HCT116 (cell line): ENCODE results near the gene RALGPS1. TPM values are rescaled to one million over a fixed set of nuclear protein-coding genes. Genes with fewer than 3 reads are reported as not detected.

Source experiments
- ATAC-seq: fragments of 200-7000 bp; cut with Tn5 transposase; 2 replicates; pipeline ENCODE4 v1.9.1; 2020; ENCODE audit warnings: mild to moderate bottlenecking, moderate library complexity
- BruUV-seq: library from RNA; stranded (reverse); fragments of 400-500 nt; replicated peaks from 2 replicates; lab custom pipeline; 2021; lab: Mats Ljungman, UMichigan
- CTCF ChIA-PET: fragments of 300-600 bp; sonication (Branson Sonifier 250); formaldehyde crosslinking; loops from one replicate; lab custom pipeline; 2021; ENCODE audit warnings: antibody characterized with exemption; lab: Charles Lee
- POLR2A ChIA-PET: fragments of 300-600, 350-600 bp; sonication (Branson Sonifier 250); formaldehyde crosslinking; loops from one replicate; lab custom pipeline; 2021; ENCODE audit warnings: antibody characterized with exemption; lab: Charles Lee
- RAD21 ChIA-PET, 2 experiments: fragments of 300-600 bp; sonication (Branson Sonifier 250); formaldehyde crosslinking; loops; one replicate each; lab custom pipeline; 2023; ENCODE audit warnings: low total read pairs in 2 of 2; ENCODE audit not compliant: uncharacterized antibody in 2 of 2, unreplicated experiment in 2 of 2, low non-redundant PET in 1 of 2; lab: Charles Lee
- DNase-seq: peaks from one replicate; pipeline ENCODE4 v3.0.0-alpha.2; 2010; ENCODE audit warnings: low read depth, low spot score
- H2AFZ ChIP-seq: fragments of 200-600 bp; shearing (Covaris generic), sonication (generic); 2 replicates; pipeline ENCODE4 v1.6.1; 2017; ENCODE audit warnings: low read depth, mixed run types, mixed read lengths, antibody characterized with exemption, low read length; ENCODE audit not compliant: poor library complexity, severe bottlenecking
- H3K27ac ChIP-seq: 2 replicates; pipeline ENCODE4 v1.5.1; 2012; ENCODE audit warnings: low read depth, low read length
- H3K27me3 ChIP-seq: fragments of 200-600 bp; sonication (generic); 2 replicates; pipeline ENCODE4 v1.6.1; 2016; ENCODE audit warnings: mixed run types, low read length, mixed read lengths; ENCODE audit not compliant: insufficient read depth
- H3K36me3 ChIP-seq, 2 experiments: fragments of 200-500 bp in 1 of 2; fragments of 200-600 bp in 1 of 2; sonication (Bioruptor generic) in 1 of 2; sonication (generic) in 1 of 2; 2 replicates each; pipeline versions ENCODE4 v1.5.1 to v1.6.1; 2014 to 2016; ENCODE audit warnings: low read length in 2 of 2, inconsistent platforms in 1 of 2, mixed read lengths in 1 of 2, mixed run types in 1 of 2; ENCODE audit not compliant: insufficient read depth in 2 of 2, control insufficient read depth in 1 of 2
- H3K4me1 ChIP-seq, 2 experiments: fragments of 200-600 bp in 1 of 2; sonication (generic) in 1 of 2; 2 replicates each; pipeline versions ENCODE4 v1.5.1 to v1.6.1; 2012 to 2017; ENCODE audit warnings: low read length in 2 of 2, inconsistent platforms in 1 of 2, mild to moderate bottlenecking in 1 of 2, mixed read lengths in 1 of 2, mixed run types in 1 of 2, moderate library complexity in 1 of 2; ENCODE audit not compliant: insufficient read depth in 2 of 2, control insufficient read depth in 1 of 2
- H3K4me2 ChIP-seq: fragments of 200-600 bp; sonication (generic); 2 replicates; pipeline ENCODE4 v1.6.1; 2017; ENCODE audit warnings: mixed run types, low read length, mixed read lengths
- H3K4me3 ChIP-seq, 2 experiments: fragments of 200-600 bp in 1 of 2; sonication (generic) in 1 of 2; replicated peaks in 1 of 2; 2 replicates each; pipeline ENCODE4 v1.5.1; 2011 to 2016; ENCODE audit warnings: low read length in 2 of 2, control low read depth in 1 of 2, low read depth in 1 of 2, mild to moderate bottlenecking in 1 of 2, mixed read lengths in 1 of 2, mixed run types in 1 of 2
- H3K79me2 ChIP-seq: fragments of 200-600 bp; sonication (generic); 2 replicates; pipeline ENCODE4 v1.6.1; 2017; ENCODE audit warnings: mild to moderate bottlenecking, mixed run types, low read length, moderate library complexity, mixed read lengths; ENCODE audit not compliant: insufficient read depth
- H3K9ac ChIP-seq: fragments of 200-600 bp; sonication (generic); 2 replicates; pipeline ENCODE4 v1.6.1; 2016; ENCODE audit warnings: low read length, mixed read lengths
- H3K9me2 ChIP-seq: fragments of 200-600 bp; sonication (generic), shearing (Covaris generic); 2 replicates; pipeline ENCODE4 v1.6.1; 2017; ENCODE audit warnings: mixed run types, mild to moderate bottlenecking, moderate library complexity; ENCODE audit not compliant: insufficient read depth
- H3K9me3 ChIP-seq, 2 experiments: fragments of 200-500 bp in 1 of 2; fragments of 200-600 bp in 1 of 2; sonication (Bioruptor generic) in 1 of 2; sonication (generic) in 1 of 2; 2 replicates each; pipeline ENCODE4 v1.6.1; 2014 to 2017; ENCODE audit warnings: low read length in 2 of 2, mixed read lengths in 2 of 2, inconsistent platforms in 1 of 2, low read depth in 1 of 2, mild to moderate bottlenecking in 1 of 2, mixed run types in 1 of 2, moderate library complexity in 1 of 2; ENCODE audit not compliant: control insufficient read depth in 1 of 2, insufficient read depth in 1 of 2
- H4K20me1 ChIP-seq: fragments of 200-600 bp; sonication (generic), shearing (Covaris generic); 2 replicates; pipeline ENCODE4 v1.6.1; 2017; ENCODE audit warnings: mixed run types, mild to moderate bottlenecking, moderate library complexity; ENCODE audit not compliant: insufficient read depth
- ATF3 ChIP-seq: IDR thresholded peaks from 2 replicates; pipeline ENCODE4 v1.6.1; 2012
- CBX3 ChIP-seq: IDR thresholded peaks from 2 replicates; pipeline ENCODE4 v1.6.1; 2012; ENCODE audit warnings: low read depth
- ELF1 ChIP-seq: IDR thresholded peaks from 2 replicates; pipeline ENCODE4 v1.6.1; 2012; ENCODE audit warnings: low read depth, borderline replicate concordance
- EZH2 ChIP-seq: fragments of 200-600 bp; sonication (generic); IDR thresholded peaks from 2 replicates; pipeline ENCODE4 v1.6.1; 2017; ENCODE audit warnings: antibody characterized with exemption, mixed run types
- EZH2phosphoT487 ChIP-seq: fragments of 200-600 bp; IDR thresholded peaks from 2 replicates; pipeline ENCODE4 v1.6.1; 2018; ENCODE audit warnings: antibody characterized with exemption, borderline replicate concordance
- JUND ChIP-seq: IDR thresholded peaks from 2 replicates; pipeline ENCODE4 v1.6.1; 2012
- POLR2A ChIP-seq: IDR thresholded peaks from 2 replicates; pipeline ENCODE4 v1.7.0; 2011; ENCODE audit warnings: borderline replicate concordance; ENCODE audit not compliant: insufficient read depth, insufficient read length; ENCODE audit errors: extremely low read depth
- RAD21 ChIP-seq: IDR thresholded peaks from 2 replicates; pipeline ENCODE4 v1.6.1; 2012; ENCODE audit warnings: low read depth, mild to moderate bottlenecking
- REST ChIP-seq: IDR thresholded peaks from 2 replicates; pipeline ENCODE4 v1.6.1; 2012; ENCODE audit warnings: low read depth
- SIN3A ChIP-seq: IDR thresholded peaks from 2 replicates; pipeline ENCODE4 v1.6.1; 2012; ENCODE audit warnings: low read depth
- SP1 ChIP-seq: IDR thresholded peaks from 2 replicates; pipeline ENCODE4 v1.6.1; 2012; ENCODE audit warnings: low read depth
- SRF ChIP-seq: IDR thresholded peaks from 2 replicates; pipeline ENCODE4 v1.6.1; 2012; ENCODE audit warnings: low read depth
- TCF7L2 ChIP-seq: IDR thresholded peaks from 2 replicates; pipeline ENCODE4 v1.7.0; 2011; ENCODE audit warnings: borderline replicate concordance, inconsistent platforms; ENCODE audit not compliant: insufficient read depth, insufficient read length; ENCODE audit errors: extremely low read depth
- intact Hi-C: fragments of 100-400 bp; cut with micrococcal nuclease; formaldehyde crosslinking; loops from 2 replicates; pipeline ENCODE4 v1.10.0; 2022
- total RNA-seq: library from RNA; stranded (reverse); gene quantifications from one replicate; pipeline ENCODE4 v1.2.1, GENCODE V29; 2021; ENCODE audit not compliant: unreplicated experiment

Gene RALGPS1
- total RNA-seq, 1 experiment from 2014 or later, result 7.6 TPM

DNA sequence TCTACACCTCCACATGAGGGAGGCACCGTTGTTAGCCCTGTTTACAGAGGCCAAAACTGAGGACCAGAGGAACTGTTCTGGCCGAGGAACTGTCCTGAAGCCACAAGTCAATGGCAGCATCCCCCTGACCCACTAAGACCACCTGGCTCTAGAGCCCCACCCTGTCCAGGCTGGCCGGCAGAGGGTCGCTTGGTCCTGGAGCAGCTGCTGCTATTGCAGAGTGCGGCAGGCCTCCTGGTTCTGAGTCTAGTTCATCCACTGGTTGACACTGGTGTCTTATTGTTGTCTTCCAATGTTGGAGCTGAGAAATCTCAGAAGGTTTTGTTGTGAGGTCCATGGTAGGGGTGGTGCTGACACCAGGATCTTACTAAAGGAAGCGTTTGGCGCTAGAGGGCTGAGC, 234.4 kb downstream of the RALGPS1 start:
- Histone ChIP-seq H3K9me2 (no peaks in the 10 kb centered on the region), H3K79me2 (no peaks in the 10 kb centered on the region), H3K4me1 (no peaks in the 10 kb centered on the region), H3K9ac (no peak overlapping the region), H3K4me3 (no peak overlapping the region), H3K4me2 (no peak overlapping the region), H3K9me3 (no peaks in the 10 kb centered on the region), H3K36me3 (no peaks in the 10 kb centered on the region), H2AFZ (no peak overlapping the region), H4K20me1 (no peaks in the 10 kb centered on the region), H3K27me3 (no peaks in the 10 kb centered on the region; the same call in 1 of the 2 replicates), H3K27ac (no peak overlapping the region)
- BruUV-seq, result no TSS peak
- ChIA-PET POLR2A (no interaction called here), CTCF (no interaction called here), RAD21 (no interaction called here)
- ATAC-seq, result no peak
- intact Hi-C loops, result no loop called here
- DNase-seq, result no peak
- no peak for TF ChIP-seq RAD21
- no peak for TF ChIP-seq REST
- TF ChIP-seq JUND, result no peak
- TF ChIP-seq POLR2A, result no peak
- no peak for TF ChIP-seq SP1

- Histone ChIP-seq H3K4me1 (no peaks in the 10 kb centered on the region), H3K4me3 (no peak overlapping the region), H3K36me3 (no peaks in the 10 kb centered on the region), H3K4me2 (no peak overlapping the region), H3K27me3 (no peaks in the 10 kb centered on the region; the same call in 1 of the 2 replicates), H4K20me1 (no peaks in the 10 kb centered on the region), H3K9ac (no peak overlapping the region), H3K9me3 (no peaks in the 10 kb centered on the region), H2AFZ (no peak overlapping the region), H3K79me2 (no peaks in the 10 kb centered on the region), H3K27ac (no peak overlapping the region), H3K9me2 (no peaks in the 10 kb centered on the region)
- no peak for DNase-seq
- ATAC-seq, result no peak
- intact Hi-C loops, result no loop called here
- ChIA-PET RAD21 (no interaction called here), POLR2A (no interaction called here), CTCF (no interaction called here)
- no TSS peak for BruUV-seq
- TF ChIP-seq TCF7L2, result no peak
- no peak for TF ChIP-seq EZH2phosphoT487
- no peak for TF ChIP-seq ELF1
- no peak for TF ChIP-seq CBX3
- no peak for TF ChIP-seq SRF
- no peak for TF ChIP-seq SIN3A
- TF ChIP-seq ATF3, result no peak
- TF ChIP-seq REST, result no peak
- no peak for TF ChIP-seq EZH2
Measured at GRCh38 chr9:127149463-127150390, 235.1 kb downstream of the RALGPS1 start.
